Measurements from ENCODE around the gene WDR45.
A peak's percentile ranks its signal among the peaks of the same experiment; 100 is the strongest.

The WDR45 gene

DNA sequence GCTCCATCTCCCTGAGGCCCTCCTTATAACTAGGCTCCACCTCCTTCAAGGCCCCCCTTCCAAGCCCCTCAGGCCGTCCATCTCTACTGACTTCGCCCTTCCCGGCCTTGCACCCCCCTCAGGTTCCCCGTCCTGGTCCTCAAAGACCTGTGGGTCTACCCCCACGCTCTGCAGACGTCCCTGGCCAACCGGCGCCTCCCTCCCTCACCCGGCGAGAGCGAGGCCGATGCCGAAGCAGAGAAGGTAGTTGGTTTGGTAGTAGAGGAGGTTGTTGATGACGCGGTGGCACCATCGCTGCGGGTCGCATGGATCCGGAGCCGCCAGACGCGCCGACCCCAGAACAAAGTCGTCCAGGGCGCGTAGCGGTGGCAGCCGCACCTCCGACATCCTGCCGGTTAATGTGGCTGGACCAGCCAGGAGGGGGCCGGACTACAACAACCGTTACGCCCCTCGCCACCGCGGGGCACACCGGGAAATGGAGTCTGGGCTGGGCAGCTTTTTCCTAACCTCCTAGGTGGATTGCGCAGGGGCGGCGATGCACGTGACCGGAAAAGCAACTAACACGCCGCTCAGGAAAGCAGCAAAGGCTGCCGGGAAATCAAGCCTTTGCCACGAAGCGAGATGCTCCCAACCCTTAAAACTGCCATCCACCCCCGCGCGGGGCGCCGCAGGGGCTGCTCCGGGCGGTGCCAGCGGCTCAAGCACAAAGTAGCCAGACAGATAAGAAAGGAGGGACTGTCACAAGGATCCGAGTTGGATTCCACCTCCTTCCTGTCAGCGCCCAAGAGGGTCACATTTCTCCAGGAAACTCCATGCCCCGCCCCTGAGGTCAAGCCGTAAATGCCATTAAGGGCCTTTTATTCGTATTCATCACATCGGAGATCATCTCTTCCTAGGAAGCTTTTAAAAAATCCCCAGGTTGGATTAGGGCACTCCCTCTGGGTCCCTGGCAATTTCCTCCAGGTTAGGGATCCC, 5.8 kb downstream of the WDR45 start, which contains the start of gene PRAF2:
Gene PRAF2 (minus strand): TSS at position 402 of the 975 bp plus-strand sequence. CDS start 15 bp downstream, at position 387.
- peak; percentile 86 for DNase-seq

DNA sequence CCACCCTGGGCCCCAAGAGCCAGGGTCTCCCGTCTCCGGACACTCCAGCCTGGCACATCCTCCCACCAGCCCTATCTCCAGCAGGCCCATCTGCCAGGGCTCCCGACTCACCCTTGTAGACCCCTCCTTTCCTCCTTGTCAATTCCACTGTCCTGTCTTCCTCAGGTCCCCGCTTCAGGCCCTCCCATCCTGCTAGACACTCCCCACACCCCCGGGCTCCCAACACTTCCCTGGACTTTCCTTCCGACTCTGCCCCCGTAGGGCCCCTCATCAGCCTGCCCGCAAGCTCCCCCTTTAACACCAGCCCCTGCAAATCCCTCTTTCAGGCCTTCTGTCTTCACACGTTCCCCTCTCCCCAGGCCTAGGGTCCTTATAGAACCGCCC, 7.0 kb downstream of the WDR45 start:
- no peak for DNase-seq

DNA sequence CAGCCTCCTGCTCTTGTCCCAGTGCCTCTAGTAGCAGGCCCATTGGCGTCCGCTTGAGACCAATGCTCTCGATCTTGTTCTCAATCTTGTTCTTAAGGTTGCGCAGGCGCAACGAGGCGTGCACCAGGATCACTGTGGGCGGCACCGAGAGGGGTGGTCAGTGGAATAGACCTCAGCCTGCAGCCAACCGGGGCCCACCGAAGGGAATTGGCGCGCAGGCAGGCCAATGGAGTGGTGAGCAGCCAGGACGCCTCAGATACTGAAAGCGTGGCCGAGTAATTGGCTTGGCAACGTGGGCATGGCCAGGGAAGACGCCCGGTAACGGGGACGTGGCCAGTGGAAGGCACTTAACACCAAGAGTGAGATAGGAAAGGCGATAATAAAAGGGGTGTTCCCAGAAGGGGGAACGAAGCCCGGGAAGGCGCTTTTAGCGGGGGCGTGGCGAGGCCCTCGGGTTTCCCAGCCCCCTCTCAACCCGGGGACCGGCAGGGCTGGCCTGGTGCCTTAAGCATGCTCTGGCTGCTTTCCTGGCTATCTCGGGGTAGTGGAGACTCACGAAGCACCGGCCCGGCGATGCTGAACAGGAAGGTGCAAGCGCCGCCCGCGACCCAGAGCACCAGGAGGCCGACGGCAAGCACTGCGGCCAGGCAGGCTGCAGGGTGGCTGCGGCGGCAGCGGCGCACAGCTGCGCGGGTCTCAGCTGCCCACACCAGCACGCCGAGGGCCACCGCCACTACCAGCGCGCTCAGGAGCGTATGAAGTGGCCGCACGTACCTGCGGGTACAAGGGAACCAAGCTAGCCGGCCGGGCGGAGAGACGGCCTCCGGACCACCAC, 7.6 kb downstream of the WDR45 start:
- DNase-seq: no peak

DNA sequence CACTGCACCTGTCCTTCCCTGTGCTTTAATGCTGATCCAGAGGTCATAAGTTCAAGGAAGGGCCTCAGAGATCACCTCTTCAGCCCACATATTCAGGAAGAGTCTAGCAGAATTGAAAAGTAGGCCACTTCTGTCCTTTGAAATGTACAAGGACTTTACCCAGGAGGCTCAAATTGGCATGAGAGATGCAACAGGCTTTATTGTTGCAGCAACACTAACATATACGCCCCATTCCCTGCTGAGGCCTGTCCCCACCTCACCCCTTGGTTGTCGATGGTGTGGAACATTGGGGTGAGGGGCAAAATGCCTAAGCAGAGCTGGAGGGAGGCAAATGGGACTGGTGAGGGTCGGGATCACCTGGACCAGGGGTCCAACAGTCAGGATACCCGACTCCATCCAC, 8.7 kb downstream of the WDR45 start:
- DNase-seq: no peak

DNA sequence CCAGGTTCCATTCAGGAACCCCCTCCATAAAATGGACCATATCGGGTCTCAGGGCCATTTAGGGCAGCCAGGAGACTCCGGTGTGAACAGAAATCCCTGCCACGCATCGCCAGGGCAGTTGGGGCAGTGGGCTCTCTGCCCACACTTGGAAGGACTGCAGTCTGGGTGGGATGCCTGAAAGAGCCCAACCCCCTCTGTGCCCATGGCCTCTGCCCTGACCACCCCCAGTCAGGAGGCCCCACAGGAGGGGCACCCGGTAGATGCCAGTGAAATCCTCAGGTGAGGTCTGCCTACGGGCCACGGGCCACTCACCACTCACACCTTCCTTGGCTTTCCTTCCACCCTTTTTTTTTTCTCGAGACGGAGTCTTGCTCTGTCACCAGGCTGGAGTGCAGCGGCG, 10.6 kb downstream of the WDR45 start:
- DNase-seq: no peak

DNA sequence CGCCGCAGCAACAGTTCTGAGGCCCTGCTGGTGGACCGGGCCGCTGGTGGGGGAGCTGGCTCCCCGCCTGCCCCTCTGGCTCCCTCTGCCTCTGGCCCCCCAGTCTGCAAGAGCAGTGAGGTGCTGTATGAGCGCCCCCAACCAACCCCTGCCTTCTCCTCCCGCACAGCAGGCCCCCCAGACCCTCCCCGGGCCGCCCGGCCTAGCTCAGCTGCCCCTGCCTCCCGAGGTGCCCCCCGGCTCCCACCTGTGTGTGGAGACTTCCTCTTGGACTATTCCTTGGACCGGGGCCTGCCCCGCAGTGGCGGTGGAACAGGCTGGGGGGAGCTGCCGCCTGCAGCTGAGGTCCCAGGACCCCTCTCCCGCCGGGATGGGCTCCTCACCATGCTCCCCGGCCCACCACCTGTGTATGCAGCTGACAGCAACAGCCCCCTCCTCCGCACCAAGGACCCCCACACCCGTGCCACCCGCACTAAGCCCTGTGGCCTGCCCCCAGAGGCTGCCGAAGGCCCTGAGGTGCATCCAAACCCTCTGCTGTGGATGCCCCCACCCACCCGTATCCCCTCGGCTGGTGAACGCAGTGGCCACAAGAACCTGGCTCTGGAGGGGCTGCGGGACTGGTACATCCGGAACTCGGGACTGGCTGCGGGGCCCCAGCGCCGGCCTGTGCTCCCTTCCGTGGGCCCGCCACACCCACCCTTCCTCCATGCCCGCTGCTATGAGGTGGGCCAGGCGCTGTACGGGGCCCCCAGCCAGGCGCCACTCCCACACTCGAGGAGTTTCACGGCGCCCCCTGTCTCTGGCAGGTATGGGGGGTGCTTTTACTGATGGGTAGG, 12.2 kb downstream of the WDR45 start:
- no peak for DNase-seq

DNA sequence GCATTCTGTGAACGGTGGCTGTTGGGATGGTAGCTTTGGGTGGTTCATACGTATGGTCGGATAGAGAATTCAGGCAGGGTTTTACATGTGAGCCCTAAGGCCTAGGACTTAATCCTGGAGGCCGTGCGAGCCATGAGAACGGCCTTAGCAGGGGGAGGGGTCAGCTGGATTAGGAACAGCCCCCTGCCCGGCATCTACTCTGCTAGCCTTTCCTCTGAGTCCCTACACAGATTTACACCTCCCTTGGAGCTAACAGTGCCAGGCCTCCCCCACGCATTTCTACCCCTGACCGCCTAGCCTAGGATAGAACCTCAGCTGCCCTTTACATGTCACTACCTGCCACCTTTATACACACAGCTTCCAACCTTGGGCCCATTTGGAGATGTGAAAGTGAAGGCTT, 13.0 kb downstream of the WDR45 start:
- no peak for DNase-seq

DNA sequence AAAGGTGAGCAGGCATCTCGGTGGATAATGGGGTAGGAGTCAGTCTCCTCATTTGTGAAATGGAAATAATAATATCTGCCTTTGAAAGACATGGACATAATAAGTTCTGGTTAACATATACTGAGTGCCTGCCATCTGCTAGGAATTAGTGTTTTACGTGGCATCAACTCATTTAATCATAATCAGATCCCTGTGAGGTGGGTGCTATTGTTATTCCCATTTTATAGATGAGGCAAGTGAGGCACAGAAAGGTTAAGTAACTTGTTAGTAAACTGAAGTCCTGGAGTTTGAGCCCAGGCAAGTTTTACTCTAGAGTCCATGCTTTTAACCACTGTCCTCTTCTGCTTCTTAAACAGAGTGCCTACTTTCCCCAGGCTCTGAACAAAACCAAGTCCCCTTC, 13.4 kb downstream of the WDR45 start:
- DNase-seq: no peak

DNA sequence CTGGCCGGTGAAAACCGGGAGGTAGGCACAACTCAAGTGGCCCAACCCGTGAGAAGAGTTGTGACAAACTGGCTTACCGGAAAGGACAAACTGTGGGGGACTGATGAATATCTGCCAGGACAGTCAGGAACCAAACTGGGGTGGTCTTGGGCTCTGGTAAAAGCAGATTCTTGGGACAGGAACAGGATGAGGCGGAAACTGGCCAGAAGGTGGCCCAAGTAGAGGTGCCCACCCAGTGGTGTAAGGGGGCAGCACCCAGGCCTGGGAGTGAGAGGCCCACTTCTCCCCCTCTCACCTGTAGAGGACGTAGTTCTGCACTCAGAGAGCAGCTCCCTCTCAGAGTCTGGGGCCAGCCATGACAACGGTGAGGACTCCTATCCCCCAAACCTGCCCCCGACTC, 15.0 kb downstream of the WDR45 start:
- DNase-seq: no peak

DNA sequence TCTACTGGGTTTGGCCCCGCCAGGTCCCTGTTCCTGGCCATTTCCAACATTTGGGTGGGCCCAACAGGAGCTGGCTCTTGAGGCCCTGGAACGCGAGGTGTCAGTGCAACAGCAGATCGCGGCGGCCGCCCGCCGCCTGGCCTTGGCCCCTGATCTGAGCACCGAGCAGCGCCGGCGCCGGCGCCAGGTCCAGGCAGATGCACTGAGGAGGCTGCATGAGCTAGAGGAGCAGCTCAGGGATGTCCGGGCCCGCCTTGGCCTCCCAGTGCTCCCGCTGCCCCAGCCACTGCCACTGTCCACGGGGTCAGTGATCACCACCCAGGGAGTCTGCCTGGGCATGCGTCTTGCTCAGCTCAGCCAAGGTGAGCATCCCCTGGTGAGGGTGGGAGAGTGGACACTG, 15.4 kb downstream of the WDR45 start:
- DNase-seq: no peak

DNA sequence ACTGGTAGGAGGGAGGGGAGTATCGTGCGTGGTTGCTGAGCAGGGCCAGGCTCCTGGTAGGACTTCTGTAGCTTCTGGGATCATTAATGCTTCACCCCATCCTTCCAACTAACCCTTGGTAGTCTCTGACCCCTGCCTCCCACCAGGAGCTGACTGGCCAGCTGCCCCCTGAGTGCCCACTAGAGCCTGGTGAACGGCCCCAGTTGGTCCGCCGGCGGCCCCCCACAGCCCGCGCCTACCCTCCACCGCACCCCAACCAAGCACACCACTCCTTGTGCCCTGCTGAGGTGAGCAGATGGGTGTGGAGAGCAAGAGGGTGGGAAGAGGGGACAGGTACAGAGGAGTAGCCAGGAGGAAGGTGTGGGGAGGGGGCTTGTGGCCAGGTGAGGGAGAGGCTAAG, 16.0 kb downstream of the WDR45 start:
- DNase-seq: no peak

DNA sequence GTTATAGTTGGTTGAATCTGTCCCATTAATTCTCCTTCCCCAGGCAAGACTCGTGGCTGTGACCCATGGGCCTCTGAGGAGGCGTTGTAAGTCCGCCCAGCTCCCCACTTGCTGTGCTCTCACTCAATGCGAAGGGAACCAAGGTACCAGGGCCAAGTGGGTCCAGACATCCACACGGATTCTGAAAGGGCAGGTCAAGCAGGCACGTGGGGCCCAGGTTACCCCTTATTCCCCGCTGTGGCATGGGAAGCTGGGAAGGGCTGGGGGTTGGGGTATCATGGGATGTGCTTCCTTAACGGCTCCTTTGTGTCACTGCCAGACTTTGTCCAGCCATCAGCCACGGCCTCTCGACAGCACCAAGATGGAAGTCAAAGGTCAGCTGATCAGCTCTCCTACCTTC, 17.8 kb downstream of the WDR45 start:
- no peak for DNase-seq

DNA sequence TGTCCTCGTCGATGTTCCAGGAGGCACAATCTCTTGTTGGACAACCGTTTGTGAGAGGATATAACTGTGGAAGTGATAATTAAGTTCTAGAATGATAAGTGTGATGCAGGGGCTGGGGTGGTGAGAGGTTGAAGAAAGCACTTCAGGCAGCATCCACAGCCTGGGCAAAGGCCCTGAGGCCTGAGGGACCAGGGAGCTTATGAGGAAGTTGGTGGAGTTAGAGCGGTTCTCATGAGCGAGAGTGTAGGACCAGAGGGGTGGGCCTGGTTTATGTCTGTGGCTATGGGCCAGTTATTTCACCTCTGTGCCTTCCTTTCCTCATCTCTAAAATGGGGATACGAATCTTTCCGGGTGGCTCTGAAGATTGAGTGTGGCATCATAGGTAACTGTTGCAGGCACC, 18.2 kb downstream of the WDR45 start:
- DNase-seq: no peak

DNA sequence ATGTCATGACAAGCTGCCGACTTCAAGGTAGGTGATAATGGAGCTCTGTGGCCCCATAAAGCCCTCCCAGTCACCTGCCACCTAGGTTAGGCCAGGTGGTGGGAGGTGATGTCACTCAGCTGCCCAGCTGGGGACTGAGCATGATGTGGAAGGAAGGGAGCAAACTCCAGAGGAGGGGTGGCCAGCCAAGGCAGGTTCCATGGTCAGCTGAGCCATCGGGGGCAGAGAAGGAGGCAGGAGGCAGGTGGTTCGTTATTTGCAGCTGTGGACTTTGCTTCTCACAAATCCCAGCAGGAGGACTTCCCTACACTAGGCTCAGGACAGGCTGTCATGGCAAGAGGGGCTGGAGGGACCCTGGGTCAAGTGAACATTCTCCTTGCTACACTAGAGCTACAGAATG, 18.8 kb downstream of the WDR45 start:
- DNase-seq: no peak

DNA sequence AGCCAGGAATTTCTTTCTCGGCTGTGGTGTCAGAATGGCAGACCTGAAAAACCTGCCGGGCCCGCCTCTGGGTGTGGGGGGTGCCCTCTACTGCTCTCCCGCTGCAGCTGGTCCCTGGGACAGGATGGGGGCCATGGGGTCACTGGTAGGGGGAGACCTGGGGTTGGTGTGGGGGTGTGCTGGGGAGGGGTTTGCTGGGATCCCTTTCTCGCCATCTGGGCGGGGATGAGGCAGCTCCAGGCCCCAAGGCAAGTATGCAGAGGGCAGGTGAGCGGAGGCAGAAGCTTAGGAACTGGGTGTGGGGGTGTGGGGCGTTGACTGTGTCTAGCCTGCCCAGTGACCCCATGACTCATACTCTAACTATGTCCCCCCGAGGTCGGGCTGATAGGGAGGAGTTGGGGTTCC, 20.0 kb downstream of the WDR45 start:
- no peak for DNase-seq

DNA sequence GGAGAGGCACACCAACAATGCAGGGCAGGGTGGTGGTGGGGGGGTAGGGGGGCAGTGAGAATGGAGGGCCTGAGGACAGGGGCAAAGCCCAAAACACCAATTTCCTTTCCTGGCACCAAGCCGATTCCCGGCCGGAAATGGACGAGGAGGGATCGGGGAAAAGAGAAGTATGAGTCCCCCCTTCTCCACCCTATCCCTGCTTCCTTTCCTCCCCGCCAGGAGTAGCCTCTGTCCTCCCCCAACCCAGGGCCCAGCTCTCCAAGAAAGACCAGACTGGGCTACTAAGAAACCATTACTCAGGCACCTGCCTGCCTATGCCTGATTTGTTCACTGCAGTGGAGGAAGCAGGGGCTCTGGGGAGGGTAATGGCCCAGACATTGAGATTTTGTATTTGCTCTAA, 20.5 kb downstream of the WDR45 start:
- no peak for DNase-seq

DNA sequence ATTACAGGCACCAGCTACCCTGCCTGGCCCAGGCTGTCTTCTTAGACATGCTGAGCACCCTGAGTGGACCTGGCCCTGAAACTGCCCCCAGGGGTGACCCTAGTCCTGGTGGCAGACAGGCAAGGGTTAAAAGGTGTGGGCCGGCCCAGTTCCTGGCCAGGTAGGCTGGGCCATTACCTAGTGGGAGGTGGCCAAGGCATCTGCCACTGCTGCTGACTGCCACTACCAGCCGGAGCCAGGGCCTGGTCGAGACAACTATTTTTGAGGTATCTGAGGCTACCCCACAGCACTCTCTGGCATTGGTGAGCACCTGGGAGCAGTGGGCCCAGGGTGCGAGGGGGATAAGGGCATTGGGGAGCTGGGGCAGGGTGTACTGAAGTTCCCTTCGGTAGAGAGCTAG, 20.9 kb downstream of the WDR45 start, which contains the start of gene CCDC120:
Gene CCDC120 (plus strand): TSS at position 206 of the 400 bp plus-strand sequence. CDS start 3,043 bp downstream, outside the sequence.
- DNase-seq: no peak

DNA sequence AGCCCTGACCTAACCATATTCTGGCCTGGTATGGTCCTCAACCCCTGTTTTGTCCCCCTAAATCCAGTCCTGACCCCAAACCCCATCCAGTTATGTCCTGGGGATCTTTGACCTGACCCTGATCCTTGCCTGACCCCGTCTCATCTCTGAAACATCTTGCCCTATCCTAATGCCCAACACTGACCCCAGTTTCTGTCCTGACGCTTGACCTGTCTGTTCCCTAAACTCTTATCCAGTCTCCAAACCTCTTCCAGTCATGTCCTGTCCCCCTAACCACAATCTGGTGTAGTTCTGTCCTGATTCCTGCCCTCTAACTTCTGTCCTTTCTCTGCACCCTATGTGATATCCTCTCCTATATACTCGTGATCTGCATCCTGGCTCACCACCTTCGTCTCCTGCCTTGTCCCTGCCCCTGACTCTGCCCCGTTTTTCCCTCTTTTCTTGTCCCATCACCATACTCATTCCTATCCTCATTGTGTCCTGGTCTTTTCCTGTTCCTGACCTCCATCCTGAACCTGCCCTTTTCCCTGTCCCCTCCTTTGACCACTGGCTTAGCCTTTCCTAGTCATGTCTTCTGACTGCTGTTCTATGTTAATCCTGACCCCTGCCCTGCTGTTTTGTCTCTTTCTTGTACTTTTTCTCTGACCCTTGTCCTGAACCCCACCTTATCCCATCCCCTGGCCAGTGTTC, 25.5 kb downstream of the WDR45 start:
- DNase-seq: no peak

DNA sequence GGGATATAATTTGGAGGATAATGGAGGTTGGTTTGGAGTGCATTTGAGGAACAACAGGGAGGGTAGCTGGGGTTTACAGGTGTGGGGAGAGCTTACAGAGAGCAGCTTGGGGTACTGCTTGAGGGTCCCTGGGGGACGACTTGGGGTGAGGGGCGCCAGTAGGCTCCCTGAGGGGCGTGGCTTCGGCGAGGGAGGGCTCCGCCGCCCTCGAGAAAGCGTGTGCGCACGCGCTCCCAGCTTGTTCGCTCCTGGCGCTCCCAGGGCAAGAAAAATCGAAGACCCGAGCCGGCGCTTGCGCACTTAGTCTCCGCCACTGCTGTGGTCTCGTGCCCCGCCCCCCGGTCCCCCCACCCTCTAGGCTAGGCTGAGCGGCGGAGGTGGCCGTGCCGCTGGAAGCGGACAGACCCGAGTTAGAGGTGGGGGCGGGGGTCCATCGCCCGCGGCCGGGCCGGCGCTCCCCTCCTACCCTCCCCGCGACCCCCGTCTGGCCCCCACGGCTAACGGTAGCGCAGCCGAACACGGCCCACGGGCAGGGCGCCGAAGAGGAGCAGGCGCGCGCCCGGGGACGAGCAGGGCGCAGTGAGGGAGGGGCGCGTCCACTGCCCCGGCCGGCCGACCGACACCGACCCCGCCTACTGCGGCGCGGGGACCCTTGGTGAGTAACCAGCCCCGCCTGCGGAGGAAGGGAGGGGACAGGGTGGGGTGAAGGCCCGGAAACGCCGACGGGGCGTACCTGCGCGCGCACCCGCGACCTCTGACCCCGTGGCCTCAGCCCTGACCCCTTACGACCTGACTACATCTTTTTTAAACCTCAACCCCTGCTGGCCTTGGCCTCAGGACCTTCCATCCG, 26.2 kb downstream of the WDR45 start:
- peak; percentile 54 for DNase-seq

DNA sequence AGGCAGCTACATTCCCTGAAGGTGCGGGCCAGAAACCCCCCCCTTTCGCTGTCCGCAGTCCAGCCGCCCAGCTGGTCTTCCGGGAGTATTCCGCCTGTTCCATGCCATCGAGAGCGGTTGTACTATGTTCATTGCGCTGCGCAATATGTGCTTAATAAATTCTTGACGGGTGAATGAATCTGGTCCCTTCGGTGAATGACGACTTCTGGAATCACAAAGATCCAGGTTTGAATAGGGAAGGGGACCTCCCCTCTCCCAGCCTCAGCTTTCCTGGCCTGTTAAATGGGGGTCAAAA, 35.8 kb downstream of the WDR45 start:
- DNase-seq: no peak

DNA sequence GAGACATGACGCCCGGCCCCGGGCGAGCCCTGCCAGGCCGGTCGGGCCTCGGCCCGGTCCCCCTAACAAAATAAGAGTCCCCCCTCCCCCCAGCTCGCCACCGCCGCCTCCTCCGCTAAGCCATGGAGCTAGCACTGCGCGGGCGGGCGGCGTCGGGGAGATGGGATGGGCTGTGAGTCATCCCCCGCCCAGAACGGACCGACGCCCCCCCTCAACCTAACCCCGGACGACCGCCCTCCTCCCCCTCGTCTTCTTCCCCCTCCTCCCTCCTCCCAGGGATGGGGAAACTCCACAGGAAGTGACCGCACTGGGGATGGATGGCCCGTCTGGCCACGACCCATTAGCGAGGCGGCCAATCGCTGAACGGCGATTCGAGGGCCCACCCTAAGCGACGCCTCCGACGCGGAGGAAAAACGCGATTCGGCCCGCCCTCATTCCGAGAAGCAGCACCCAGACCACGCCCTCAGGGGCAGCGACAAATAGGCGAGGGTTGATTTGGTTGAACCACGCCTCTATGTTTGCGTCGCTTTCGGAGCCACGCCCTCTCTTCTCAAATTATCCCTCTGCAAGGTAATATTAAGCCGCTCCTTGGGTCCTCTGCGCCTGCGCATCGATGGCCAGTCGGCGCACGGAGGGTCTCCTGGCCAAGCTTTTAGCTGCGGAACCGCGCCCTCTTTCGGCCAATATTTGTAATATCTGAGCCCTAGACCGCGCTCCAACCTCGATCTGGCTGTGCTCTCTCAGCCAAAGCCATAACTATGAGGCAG, 36.3 kb downstream of the WDR45 start, which contains the start of gene TFE3:
Gene TFE3 (minus strand): TSS at position 138 of the 767 bp plus-strand sequence. CDS start 131 bp downstream, at position 7.
- DNase-seq: peak; percentile 93

Measured in activated CD4-positive, alpha-beta T cell treated with anti-CD3 and anti-CD28 coated beads, Interleukin-2, amount 50 U/mL, for 1 hour (primary cell).